GM12878 (cell line): ENCODE data around the gene STK32B. TPM values are rescaled to one million over a fixed set of nuclear protein-coding genes. Genes with fewer than 3 reads are reported as not detected.

Experiments
- ATAC-seq: fragments of 200-7000 bp; cut with Tn5 transposase; 3 replicates; pipeline ENCODE4 v1.9.1; 2020; ENCODE audit warnings: mild to moderate bottlenecking, moderate library complexity
- BruUV-seq: library from RNA; stranded (reverse); fragments of 400-500 nt; replicated peaks from 2 replicates; lab custom pipeline; 2021; lab: Mats Ljungman, UMichigan
- CTCF ChIA-PET: fragments of 300-600 bp; sonication (Branson Sonifier 250); formaldehyde crosslinking; extraction: SDS; loops from one replicate; lab custom pipeline; 2021; ENCODE audit warnings: inconsistent platforms; lab: Yijun Ruan, JAX
- POLR2A ChIA-PET: fragments of 350-600 bp; formaldehyde crosslinking; extraction: SDS; loops from one replicate; lab custom pipeline; 2021; ENCODE audit warnings: inconsistent platforms; lab: Charles Lee
- RAD21 ChIA-PET: fragments of 300-600 bp; sonication (Branson Sonifier 250); formaldehyde crosslinking; loops from one replicate; lab custom pipeline; 2023; ENCODE audit warnings: antibody characterized with exemption; ENCODE audit not compliant: unreplicated experiment; lab: Charles Lee
- SMC1A ChIA-PET: fragments of 300-600 bp; sonication (Branson Sonifier 250); formaldehyde crosslinking; loops from one replicate; lab custom pipeline; 2023; ENCODE audit not compliant: unreplicated experiment, uncharacterized antibody; lab: Charles Lee
- DNase-seq: peaks from one replicate; pipeline ENCODE4 v3.0.0-alpha.2; 2011; ENCODE audit warnings: low read depth, low spot score
- FAIRE-seq: peaks from 3 replicates; lab custom pipeline; 2011; peaks lifted over from hg19 to GRCh38; lab: Jason Lieb, UNC
- H2AFZ ChIP-seq: 2 replicates; pipeline ENCODE4 v1.6.0; 2011; ENCODE audit warnings: low read depth, low read length, control low read depth; ENCODE audit not compliant: control insufficient read depth
- H3K27ac ChIP-seq: 2 replicates; pipeline ENCODE4 v1.5.1; 2011; ENCODE audit warnings: control low read depth; ENCODE audit not compliant: control insufficient read depth, insufficient read depth
- H3K27me3 ChIP-seq, 2 experiments: replicated peaks in 1 of 2; 2 replicates each; pipeline versions ENCODE4 v1.6.0 to v1.6.1; 2011; ENCODE audit warnings: low read length in 1 of 2; ENCODE audit not compliant: control insufficient read depth in 2 of 2, insufficient read depth in 2 of 2
- H3K36me3 ChIP-seq, 2 experiments: 2 replicates each; pipeline ENCODE4 v1.5.1; 2011; ENCODE audit warnings: low read length in 1 of 2; ENCODE audit not compliant: control insufficient read depth in 2 of 2, insufficient read depth in 2 of 2
- H3K4me1 ChIP-seq: 2 replicates; pipeline ENCODE4 v1.6.1; 2011; ENCODE audit warnings: mild to moderate bottlenecking, low read length, moderate library complexity, mixed read lengths; ENCODE audit not compliant: control insufficient read depth, insufficient read depth
- H3K4me2 ChIP-seq: 2 replicates; pipeline ENCODE4 v1.6.0; 2011; ENCODE audit warnings: control low read depth; ENCODE audit not compliant: control insufficient read depth, insufficient read depth
- H3K4me3 ChIP-seq: fragments of 200-600 bp; sonication (generic); 2 replicates; pipeline ENCODE4 v1.5.1; 2016
- H3K79me2 ChIP-seq: 2 replicates; pipeline ENCODE4 v1.6.0; 2011; ENCODE audit warnings: low read length; ENCODE audit not compliant: control insufficient read depth, insufficient read depth
- H3K9ac ChIP-seq: 2 replicates; pipeline ENCODE4 v1.8.0; 2011; ENCODE audit warnings: low read length, control low read depth, mixed read lengths; ENCODE audit not compliant: control insufficient read depth, insufficient read depth
- H3K9me3 ChIP-seq: replicated peaks from 3 replicates; pipeline ENCODE4 v1.5.1; 2011; ENCODE audit warnings: mild to moderate bottlenecking, low read length; ENCODE audit not compliant: control insufficient read depth, insufficient read depth
- H4K20me1 ChIP-seq: 2 replicates; pipeline ENCODE4 v1.6.0; 2011; ENCODE audit not compliant: control insufficient read depth, insufficient read depth
- ATF2 ChIP-seq: IDR thresholded peaks from 2 replicates; pipeline ENCODE4 v1.6.1; 2012; ENCODE audit warnings: low read length, inconsistent platforms
- BCL11A ChIP-seq: IDR thresholded peaks from 2 replicates; pipeline ENCODE4 v1.6.1; 2011; ENCODE audit warnings: low read depth, low read length
- CHD1 ChIP-seq: IDR thresholded peaks from 2 replicates; pipeline ENCODE4 v1.6.1; 2012; ENCODE audit warnings: low read depth, low read length, improper control_type of control experiment
- CREB1 ChIP-seq: IDR thresholded peaks from 2 replicates; pipeline ENCODE4 v1.6.1; 2012; ENCODE audit warnings: low read depth, mild to moderate bottlenecking, inconsistent platforms
- EGR1 ChIP-seq, 2 experiments: IDR thresholded peaks; 1 replicate in 1 of 2; 2 replicates in 1 of 2; pipeline ENCODE4 v1.6.1; 2011 to 2012; ENCODE audit warnings: low read depth in 2 of 2, low read length in 2 of 2, borderline replicate concordance in 1 of 2, mild to moderate bottlenecking in 1 of 2, moderate library complexity in 1 of 2
- NR2C2 ChIP-seq: IDR thresholded peaks from 2 replicates; pipeline ENCODE4 v1.6.1; 2011; ENCODE audit warnings: borderline replicate concordance, low read depth; ENCODE audit not compliant: control insufficient read depth, insufficient read length
- NR2F1 ChIP-seq: fragments of 450-650 bp; conservative IDR thresholded peaks from 2 replicates; pipeline ENCODE4 v1.6.1; 2017; ENCODE audit warnings: mild to moderate bottlenecking
- NRF1 ChIP-seq: conservative IDR thresholded peaks from 2 replicates; pipeline ENCODE4 v1.6.1; 2011; ENCODE audit warnings: mild to moderate bottlenecking, low read depth, low read length, improper control_type of control experiment
- POLR2A ChIP-seq: IDR thresholded peaks from 2 replicates; pipeline ENCODE4 v1.6.1; 2011; ENCODE audit warnings: low read depth, mild to moderate bottlenecking, low read length
- SIN3A ChIP-seq: IDR thresholded peaks from 2 replicates; pipeline ENCODE4 v1.6.1; 2012; ENCODE audit warnings: low read depth, low read length, improper control_type of control experiment
- SKIL ChIP-seq: fragments of 450-650 bp; IDR thresholded peaks from 2 replicates; pipeline ENCODE4 v1.6.1; 2017; ENCODE audit warnings: mild to moderate bottlenecking, low read depth, inconsistent platforms; ENCODE audit not compliant: poor library complexity, severe bottlenecking
- SREBF2 ChIP-seq: IDR thresholded peaks from 2 replicates; pipeline ENCODE4 v1.6.1; 2012; ENCODE audit warnings: mild to moderate bottlenecking, low read length
- WGBS: methylation state at CpG from one replicate; pipeline ENCODE4 v1.1.6; 2016; ENCODE audit warnings: low lambda C conversion rate; ENCODE audit not compliant: insufficient replicate concordance, insufficient coverage; ENCODE audit errors: missing lambda C conversion rate; 5-methylcytosine and 5-hydroxymethylcytosine counted together
- in situ Hi-C: fragments of 300-500 bp; cut with MboI; formaldehyde crosslinking; loops from 9 replicates; pipeline ENCODE4 v1.14.3; 2018; ENCODE audit warnings: mixed read lengths
- intact Hi-C: fragments of 100-400 bp; cut with micrococcal nuclease; formaldehyde crosslinking; loops from one replicate; pipeline ENCODE4 v1.14.2; 2022; ENCODE audit not compliant: unreplicated experiment
- polyA plus RNA-seq, 11 experiments: library from polyadenylated mRNA; depleted of rRNA in 4 of 11; unstranded in 6 of 11; stranded (reverse) in 5 of 11; fragments of >200 nt; fragmentation: Nextera tagmentation in 4 of 11; fragmentation: Illumina TruSeq in 1 of 11; extraction: Ambion mirVana in 4 of 11; extraction: Trizol in 1 of 11; gene quantifications; 1 replicate in 1 of 11; 2 replicates in 10 of 11; pipeline versions ENCODE4 v1.2.1 to v1.2.3, GENCODE V29; 2011 to 2016; ENCODE audit warnings: inconsistent platforms in 2 of 11, missing spikeins in 2 of 11, low read depth in 1 of 11
- total RNA-seq, 4 experiments: library from RNA; depleted of rRNA in 3 of 4; stranded (reverse); fragments of >200 nt in 3 of 4; fragmentation: Illumina TruSeq in 1 of 4; extraction: Trizol in 1 of 4; gene quantifications; 2 replicates each; pipeline versions ENCODE4 v1.2.1 to v1.2.3, GENCODE V29; 2013 to 2021
- TF ChIP-seq, protein P1 (sequence below): fragments of 450-650 bp; IDR thresholded peaks from 2 replicates; pipeline ENCODE4 v1.6.1; 2018; ENCODE audit warnings: borderline replicate concordance, mild to moderate bottlenecking; ENCODE audit not compliant: partially characterized antibody
- TF ChIP-seq, protein P2 (sequence below): fragments of 450-650 bp; IDR thresholded peaks from 2 replicates; pipeline ENCODE4 v1.6.1; 2017; ENCODE audit warnings: low read depth, mild to moderate bottlenecking, moderate library complexity
- TF ChIP-seq, protein P3 (sequence below): IDR thresholded peaks from 2 replicates; pipeline ENCODE4 v1.6.1; 2012; ENCODE audit warnings: low read depth, low read length, improper control_type of control experiment

STK32B gene
- total and polyA plus RNA-seq, 10 of the 15 experiments (the other 5 are each of a cell fraction or from before 2014, with no cell fraction given): 0.04 to 0.12 (median 0.08) TPM; not detected in 7

- POLR2A ChIA-PET: no interaction called here
- Histone ChIP-seq H4K20me1 (no peaks in the 10 kb centered on the region), H3K27me3 (no peaks in the 10 kb centered on the region), H3K4me2 (no peak overlapping the region), H3K36me3 (no peaks in the 10 kb centered on the region), H3K9me3 (peaks cover 1% of the 10 kb centered on the region; the same call in 1 of the 3 replicates), H3K4me1 (no peaks in the 10 kb centered on the region; the same call in 1 of the 2 replicates), H3K27ac (no peak overlapping the region), H3K79me2 (no peaks in the 10 kb centered on the region), H3K9ac (no peak overlapping the region), H2AFZ (no peak overlapping the region), H3K4me3 (no peak overlapping the region)
- BruUV-seq: no TSS peak
- TF ChIP-seq CHD1 (no peak), CREB1 (no peak), SIN3A (no peak), POLR2A (no peak), ATF2 (no peak), SKIL (no peak), BCL11A (no peak), EGR1 (IDR thresholded peaks at IDR 0.05; ENCODE audit: borderline replicate concordance in 1 of 2, low read depth in 2 of 2, low read length in 2 of 2) (no peak), NR2C2 (no peak), NRF1 (no peak), NR2F1 (no peak), SREBF2 (no peak)
- TF ChIP-seq, protein P1, sequence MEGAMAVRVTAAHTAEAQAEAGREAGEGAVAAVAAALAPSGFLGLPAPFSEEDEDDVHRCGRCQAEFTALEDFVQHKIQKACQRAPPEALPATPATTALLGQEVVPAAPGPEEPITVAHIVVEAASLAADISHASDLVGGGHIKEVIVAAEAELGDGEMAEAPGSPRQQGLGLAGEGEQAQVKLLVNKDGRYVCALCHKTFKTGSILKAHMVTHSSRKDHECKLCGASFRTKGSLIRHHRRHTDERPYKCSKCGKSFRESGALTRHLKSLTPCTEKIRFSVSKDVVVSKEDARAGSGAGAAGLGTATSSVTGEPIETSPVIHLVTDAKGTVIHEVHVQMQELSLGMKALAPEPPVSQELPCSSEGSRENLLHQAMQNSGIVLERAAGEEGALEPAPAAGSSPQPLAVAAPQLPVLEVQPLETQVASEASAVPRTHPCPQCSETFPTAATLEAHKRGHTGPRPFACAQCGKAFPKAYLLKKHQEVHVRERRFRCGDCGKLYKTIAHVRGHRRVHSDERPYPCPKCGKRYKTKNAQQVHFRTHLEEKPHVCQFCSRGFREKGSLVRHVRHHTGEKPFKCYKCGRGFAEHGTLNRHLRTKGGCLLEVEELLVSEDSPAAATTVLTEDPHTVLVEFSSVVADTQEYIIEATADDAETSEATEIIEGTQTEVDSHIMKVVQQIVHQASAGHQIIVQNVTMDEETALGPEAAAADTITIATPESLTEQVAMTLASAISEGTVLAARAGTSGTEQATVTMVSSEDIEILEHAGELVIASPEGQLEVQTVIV: no peak
- TF ChIP-seq, protein P2, sequence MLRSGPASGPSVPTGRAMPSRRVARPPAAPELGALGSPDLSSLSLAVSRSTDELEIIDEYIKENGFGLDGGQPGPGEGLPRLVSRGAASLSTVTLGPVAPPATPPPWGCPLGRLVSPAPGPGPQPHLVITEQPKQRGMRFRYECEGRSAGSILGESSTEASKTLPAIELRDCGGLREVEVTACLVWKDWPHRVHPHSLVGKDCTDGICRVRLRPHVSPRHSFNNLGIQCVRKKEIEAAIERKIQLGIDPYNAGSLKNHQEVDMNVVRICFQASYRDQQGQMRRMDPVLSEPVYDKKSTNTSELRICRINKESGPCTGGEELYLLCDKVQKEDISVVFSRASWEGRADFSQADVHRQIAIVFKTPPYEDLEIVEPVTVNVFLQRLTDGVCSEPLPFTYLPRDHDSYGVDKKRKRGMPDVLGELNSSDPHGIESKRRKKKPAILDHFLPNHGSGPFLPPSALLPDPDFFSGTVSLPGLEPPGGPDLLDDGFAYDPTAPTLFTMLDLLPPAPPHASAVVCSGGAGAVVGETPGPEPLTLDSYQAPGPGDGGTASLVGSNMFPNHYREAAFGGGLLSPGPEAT: no peak
- TF ChIP-seq, protein P3, sequence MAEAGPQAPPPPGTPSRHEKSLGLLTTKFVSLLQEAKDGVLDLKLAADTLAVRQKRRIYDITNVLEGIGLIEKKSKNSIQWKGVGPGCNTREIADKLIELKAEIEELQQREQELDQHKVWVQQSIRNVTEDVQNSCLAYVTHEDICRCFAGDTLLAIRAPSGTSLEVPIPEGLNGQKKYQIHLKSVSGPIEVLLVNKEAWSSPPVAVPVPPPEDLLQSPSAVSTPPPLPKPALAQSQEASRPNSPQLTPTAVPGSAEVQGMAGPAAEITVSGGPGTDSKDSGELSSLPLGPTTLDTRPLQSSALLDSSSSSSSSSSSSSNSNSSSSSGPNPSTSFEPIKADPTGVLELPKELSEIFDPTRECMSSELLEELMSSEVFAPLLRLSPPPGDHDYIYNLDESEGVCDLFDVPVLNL: no peak
- DNase-seq (no peak), FAIRE-seq (no peak), ATAC-seq (no peak)
- RAD21 ChIA-PET: no interaction called here
- intact Hi-C loops: no loop called here
- WGBS: 10% methylated on average over 4 of the region's 4 CpGs
- SMC1A ChIA-PET: interaction anchor here (1.5 kb wide), 1 partner anchor 12 kb away, joined by 3 read pairs; no protein-coding TSS in a partner anchor
- in situ Hi-C loops: no loop called here
- CTCF ChIA-PET: no interaction called here
Measured at GRCh38 chr4:5412296-5412695, 361.0 kb downstream of the STK32B start.
